Body of pancreas (tissue), 4 donors: ENCODE measurements around the gene FAM169A.

ENCODE experiments used
- POLR2A ChIP-seq, 3 donors: fragments of 450-650 bp; IDR thresholded peaks; one replicate each; pipeline ENCODE4 v1.6.1; 2016; ENCODE audit warnings: antibody characterized with exemption in 3 of 3, mild to moderate bottlenecking in 2 of 3
- TF ChIP-seq, protein P1 (sequence below), 7 experiments: fragments of 450-650 bp in 4 of 7; fragments of 200-600 bp in 3 of 7; sonication (generic) in 3 of 7; IDR thresholded peaks; one replicate each; pipeline ENCODE4 v1.5.1; 2016 to 2019; ENCODE audit warnings: antibody characterized with exemption in 7 of 7

DNA sequence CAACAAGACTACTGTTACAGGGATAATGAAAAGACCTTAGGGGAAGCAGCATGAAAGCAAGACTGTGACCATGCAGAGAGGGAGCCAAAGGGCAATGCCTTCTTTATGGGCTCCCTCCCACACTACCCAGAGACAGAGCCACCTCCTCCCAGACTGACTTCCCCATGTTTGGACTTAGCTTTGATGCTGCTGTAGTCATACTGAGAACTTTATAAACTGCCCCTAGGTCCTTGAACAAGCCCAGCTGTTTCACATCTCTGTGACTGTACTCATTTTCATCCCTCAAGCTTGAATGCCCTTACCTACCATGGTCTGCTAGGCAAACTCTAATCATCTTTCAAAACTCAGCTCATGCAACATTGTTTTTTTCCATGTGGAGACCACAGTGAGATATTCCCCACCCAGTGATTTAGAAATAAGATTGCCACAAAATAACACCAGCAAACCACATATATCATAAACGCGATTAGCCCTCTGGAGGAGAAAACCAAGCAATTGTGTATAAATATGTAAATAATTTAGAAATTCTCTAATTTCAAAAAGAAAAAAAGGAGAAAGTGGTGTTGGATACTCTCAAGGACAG is 23.4 kb upstream of the FAM169A start:
- TF ChIP-seq, protein P1, sequence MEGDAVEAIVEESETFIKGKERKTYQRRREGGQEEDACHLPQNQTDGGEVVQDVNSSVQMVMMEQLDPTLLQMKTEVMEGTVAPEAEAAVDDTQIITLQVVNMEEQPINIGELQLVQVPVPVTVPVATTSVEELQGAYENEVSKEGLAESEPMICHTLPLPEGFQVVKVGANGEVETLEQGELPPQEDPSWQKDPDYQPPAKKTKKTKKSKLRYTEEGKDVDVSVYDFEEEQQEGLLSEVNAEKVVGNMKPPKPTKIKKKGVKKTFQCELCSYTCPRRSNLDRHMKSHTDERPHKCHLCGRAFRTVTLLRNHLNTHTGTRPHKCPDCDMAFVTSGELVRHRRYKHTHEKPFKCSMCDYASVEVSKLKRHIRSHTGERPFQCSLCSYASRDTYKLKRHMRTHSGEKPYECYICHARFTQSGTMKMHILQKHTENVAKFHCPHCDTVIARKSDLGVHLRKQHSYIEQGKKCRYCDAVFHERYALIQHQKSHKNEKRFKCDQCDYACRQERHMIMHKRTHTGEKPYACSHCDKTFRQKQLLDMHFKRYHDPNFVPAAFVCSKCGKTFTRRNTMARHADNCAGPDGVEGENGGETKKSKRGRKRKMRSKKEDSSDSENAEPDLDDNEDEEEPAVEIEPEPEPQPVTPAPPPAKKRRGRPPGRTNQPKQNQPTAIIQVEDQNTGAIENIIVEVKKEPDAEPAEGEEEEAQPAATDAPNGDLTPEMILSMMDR (IDR thresholded peaks at IDR 0.05): no peak
- no peak for TF ChIP-seq POLR2A (IDR thresholded peaks at IDR 0.05)
